PC-3 (cell line): Measurements from ENCODE around the gene UBAP2. TPM values are rescaled to one million over a fixed set of nuclear protein-coding genes. Genes with fewer than 3 reads are reported as not detected.

Source experiments
- ATAC-seq: fragments of 200-7000 bp; cut with Tn5 transposase; 2 replicates; pipeline ENCODE4 v1.9.1; 2020; ENCODE audit warnings: mild to moderate bottlenecking, moderate library complexity
- BruUV-seq: library from RNA; stranded (reverse); fragments of 400-500 nt; replicated peaks from 2 replicates; lab custom pipeline; 2021; lab: Mats Ljungman, UMichigan
- CTCF ChIA-PET: fragments of 300-600 bp; sonication (Branson Sonifier 250); formaldehyde crosslinking; loops from one replicate; lab custom pipeline; 2022; ENCODE audit warnings: antibody characterized with exemption; lab: Charles Lee
- POLR2A ChIA-PET: fragments of 300-600 bp; sonication (Branson Sonifier 250); formaldehyde crosslinking; loops from one replicate; lab custom pipeline; 2022; ENCODE audit warnings: antibody characterized with exemption; ENCODE audit not compliant: unreplicated experiment; lab: Charles Lee
- DNase-seq: peaks from one replicate; pipeline ENCODE4 v3.0.0-alpha.2; 2015
- H2AFZ ChIP-seq: fragments of 300-600 bp; sonication (generic); 2 replicates; pipeline ENCODE4 v1.6.0; 2016; ENCODE audit warnings: antibody characterized with exemption, low read length
- H3F3A ChIP-seq: fragments of 300-600 bp; sonication (generic); one replicate; pipeline ENCODE4 v1.6.0; 2017; ENCODE audit warnings: antibody characterized with exemption, low read length, control low read depth, mild to moderate bottlenecking; ENCODE audit not compliant: unreplicated experiment
- H3K27ac ChIP-seq: fragments of 300-600 bp; sonication (generic); 2 replicates; pipeline ENCODE4 v1.5.1; 2016; ENCODE audit warnings: mild to moderate bottlenecking, low read length
- H3K27me3 ChIP-seq: fragments of 300-600 bp; sonication (generic); 2 replicates; pipeline ENCODE4 v1.6.1; 2016; ENCODE audit warnings: low read length, mixed read lengths
- H3K36me3 ChIP-seq: fragments of 300-600 bp; sonication (generic); 2 replicates; pipeline ENCODE4 v1.6.1; 2016; ENCODE audit warnings: low read depth, mixed run types, low read length, mixed read lengths
- H3K4me1 ChIP-seq: fragments of 300-600 bp; sonication (generic); 2 replicates; pipeline ENCODE4 v1.5.1; 2016; ENCODE audit warnings: low read length; ENCODE audit not compliant: insufficient read depth
- H3K4me2 ChIP-seq: fragments of 300-600 bp; sonication (generic); 2 replicates; pipeline ENCODE4 v1.6.0; 2016; ENCODE audit warnings: low read length
- H3K4me3 ChIP-seq: fragments of 300-600 bp; sonication (generic); 2 replicates; pipeline ENCODE4 v1.5.1; 2016; ENCODE audit warnings: mild to moderate bottlenecking, low read length, mixed read lengths
- H3K79me2 ChIP-seq: fragments of 300-600 bp; sonication (generic); 2 replicates; pipeline ENCODE4 v1.6.1; 2017; ENCODE audit warnings: low read length, mixed read lengths
- H3K9ac ChIP-seq: fragments of 300-600 bp; sonication (generic); 2 replicates; pipeline ENCODE4 v1.6.0; 2016; ENCODE audit warnings: mild to moderate bottlenecking, low read length
- H3K9me2 ChIP-seq: fragments of 300-600 bp; sonication (generic); replicated peaks from 2 replicates; pipeline ENCODE4 v1.6.1; 2016; ENCODE audit warnings: mixed run types, low read length, mixed read lengths
- H3K9me3 ChIP-seq: fragments of 300-600 bp; sonication (generic); 2 replicates; pipeline ENCODE4 v1.6.1; 2016; ENCODE audit warnings: low read length, mixed read lengths
- H4K20me1 ChIP-seq: fragments of 300-600 bp; sonication (generic); 2 replicates; pipeline ENCODE4 v1.6.1; 2016; ENCODE audit warnings: low read length, mixed read lengths
- EZH2 ChIP-seq: fragments of 300-600 bp; sonication (generic); IDR thresholded peaks from one replicate; pipeline ENCODE4 v1.6.1; 2017; ENCODE audit warnings: antibody characterized with exemption, mild to moderate bottlenecking, low read length; ENCODE audit not compliant: unreplicated experiment
- EZH2phosphoT487 ChIP-seq: fragments of 300-600 bp; sonication (generic); IDR thresholded peaks from 2 replicates; pipeline ENCODE4 v1.6.1; 2018; ENCODE audit warnings: mild to moderate bottlenecking, antibody characterized with exemption, low read length, borderline replicate concordance
- intact Hi-C: fragments of 100-400 bp; cut with micrococcal nuclease; formaldehyde crosslinking; loops from 2 replicates; pipeline ENCODE4 v1.9.0; 2023
- total RNA-seq: library from RNA; depleted of rRNA; stranded (reverse); fragments of >200 nt; gene quantifications from 2 replicates; pipeline ENCODE4 v1.2.3, GENCODE V29; 2014
- TF ChIP-seq, protein P1 (sequence below): fragments of 300-600 bp; sonication (generic); conservative IDR thresholded peaks from 2 replicates; pipeline ENCODE4 v1.5.1; 2017; ENCODE audit warnings: antibody characterized with exemption, low read depth, mild to moderate bottlenecking, low read length

Gene UBAP2
- total RNA-seq, 1 experiment from 2014 or later: 12.6 TPM

DNA sequence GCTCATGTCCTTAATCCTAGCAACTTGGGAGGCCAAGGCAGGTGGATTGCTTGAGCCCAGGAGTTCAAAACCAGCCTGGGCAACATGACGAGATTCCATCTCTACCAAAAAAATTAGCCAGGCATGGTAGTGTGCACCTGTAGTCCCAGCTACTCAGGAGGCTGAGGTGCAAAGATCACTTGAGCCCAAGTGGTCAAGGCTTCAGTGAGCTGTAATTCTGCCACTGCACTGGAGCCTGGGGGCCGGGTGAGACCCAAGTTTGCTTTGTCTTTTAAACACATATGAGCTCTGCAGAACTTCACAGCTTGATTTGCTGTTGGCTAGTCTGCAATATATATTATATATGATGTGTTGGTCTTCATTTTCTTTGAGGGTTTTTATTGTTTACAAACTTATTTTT is 141.9 kb downstream of the UBAP2 start:
- intact Hi-C loops: no loop called here
- no TSS peak for BruUV-seq
- Histone ChIP-seq H4K20me1 (peaks cover 15% of the 10 kb centered on the region; the same call in 1 of the 2 replicates), H3K4me1 (no peaks in the 10 kb centered on the region), H3K4me3 (no peak overlapping the region), H3K79me2 (peaks cover 70% of the 10 kb centered on the region), H2AFZ (no peak overlapping the region), H3F3A (peaks cover 3% of the 10 kb centered on the region), H3K27ac (no peak overlapping the region), H3K9ac (no peak overlapping the region), H3K36me3 (no peaks in the 10 kb centered on the region; the same call in 1 of the 2 replicates), H3K9me3 (no peaks in the 10 kb centered on the region), H3K9me2 (no peaks in the 10 kb centered on the region), H3K27me3 (no peaks in the 10 kb centered on the region), H3K4me2 (no peak overlapping the region)
- DNase-seq: no peak
- TF ChIP-seq, protein P1, sequence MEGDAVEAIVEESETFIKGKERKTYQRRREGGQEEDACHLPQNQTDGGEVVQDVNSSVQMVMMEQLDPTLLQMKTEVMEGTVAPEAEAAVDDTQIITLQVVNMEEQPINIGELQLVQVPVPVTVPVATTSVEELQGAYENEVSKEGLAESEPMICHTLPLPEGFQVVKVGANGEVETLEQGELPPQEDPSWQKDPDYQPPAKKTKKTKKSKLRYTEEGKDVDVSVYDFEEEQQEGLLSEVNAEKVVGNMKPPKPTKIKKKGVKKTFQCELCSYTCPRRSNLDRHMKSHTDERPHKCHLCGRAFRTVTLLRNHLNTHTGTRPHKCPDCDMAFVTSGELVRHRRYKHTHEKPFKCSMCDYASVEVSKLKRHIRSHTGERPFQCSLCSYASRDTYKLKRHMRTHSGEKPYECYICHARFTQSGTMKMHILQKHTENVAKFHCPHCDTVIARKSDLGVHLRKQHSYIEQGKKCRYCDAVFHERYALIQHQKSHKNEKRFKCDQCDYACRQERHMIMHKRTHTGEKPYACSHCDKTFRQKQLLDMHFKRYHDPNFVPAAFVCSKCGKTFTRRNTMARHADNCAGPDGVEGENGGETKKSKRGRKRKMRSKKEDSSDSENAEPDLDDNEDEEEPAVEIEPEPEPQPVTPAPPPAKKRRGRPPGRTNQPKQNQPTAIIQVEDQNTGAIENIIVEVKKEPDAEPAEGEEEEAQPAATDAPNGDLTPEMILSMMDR: no peak
- POLR2A ChIA-PET: no interaction called here
- CTCF ChIA-PET: no interaction called here
- ATAC-seq: no peak

DNA sequence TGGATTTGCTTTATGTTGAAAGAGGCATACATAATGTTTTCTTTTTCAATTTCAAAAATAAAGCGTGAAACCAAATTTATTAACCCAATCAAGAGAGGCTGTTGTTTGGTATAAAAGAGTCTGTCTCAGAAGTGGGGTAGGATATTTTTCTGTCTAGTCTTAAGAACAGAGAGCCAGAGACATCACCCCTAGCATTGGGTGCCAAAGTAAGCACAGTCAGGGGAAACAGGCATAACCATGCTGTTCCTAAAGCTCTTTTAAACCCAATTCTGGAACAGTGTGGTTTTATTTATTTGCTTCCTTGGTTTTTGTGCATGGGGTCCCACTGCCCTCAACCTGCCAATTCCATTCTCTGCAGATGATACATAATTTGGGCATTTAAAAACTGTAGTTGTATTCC is 143.6 kb downstream of the UBAP2 start:
- H4K20me1 ChIP-seq: peaks cover 15% of the 10 kb centered on the region; the same call in 1 of the 2 replicates
- BruUV-seq: no TSS peak
- H3K36me3 ChIP-seq: peaks cover 8% of the 10 kb centered on the region; the same call in 1 of the 2 replicates
- CTCF ChIA-PET: no interaction called here
- TF ChIP-seq EZH2 (no peak), EZH2phosphoT487 (no peak)
- TF ChIP-seq, protein P1: no peak
- H3K79me2 ChIP-seq: peaks cover 65% of the 10 kb centered on the region
- H3K27ac ChIP-seq: no peak overlapping the region
- no peak overlapping the region for H3K4me3 ChIP-seq
- H3F3A ChIP-seq: no peaks in the 10 kb centered on the region
- H3K27me3 ChIP-seq: no peaks in the 10 kb centered on the region
- H3K9me3 ChIP-seq: no peaks in the 10 kb centered on the region
- intact Hi-C loops: no loop called here
- H3K4me1 ChIP-seq: no peaks in the 10 kb centered on the region
- H2AFZ ChIP-seq: no peak overlapping the region
- ATAC-seq (no peak), DNase-seq (no peak)
- POLR2A ChIA-PET: no interaction called here
- H3K4me2 ChIP-seq: no peak overlapping the region
- no peaks in the 10 kb centered on the region for H3K9me2 ChIP-seq
- H3K9ac ChIP-seq: no peak overlapping the region

DNA sequence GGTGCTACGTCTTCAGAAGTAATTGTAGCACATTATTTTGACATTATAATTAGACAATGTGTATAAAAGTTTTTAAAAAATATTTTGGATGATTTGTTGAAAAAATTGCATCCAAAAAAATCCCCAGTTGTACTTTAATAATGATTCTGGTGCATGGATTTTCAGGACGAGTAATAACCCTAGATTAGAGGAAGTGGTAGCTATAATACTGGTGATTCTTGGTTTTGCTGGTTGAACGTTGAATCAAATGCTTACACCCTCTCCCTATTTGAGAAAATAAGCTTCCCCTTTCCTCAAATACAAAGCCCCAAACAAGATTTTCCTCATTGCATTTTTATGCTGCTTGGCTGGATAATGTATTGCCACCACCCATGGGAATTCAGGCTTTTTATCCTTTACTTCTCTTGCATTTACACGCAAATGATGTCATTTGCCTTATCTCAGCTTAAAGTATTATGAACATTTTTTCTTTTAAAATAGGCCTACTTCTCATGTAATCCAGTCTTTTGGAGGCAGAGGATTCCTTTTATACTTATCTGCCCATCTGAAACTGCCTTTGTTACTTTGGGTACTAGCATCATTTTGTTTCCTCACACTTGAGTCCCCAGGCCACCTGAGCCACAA is 145.4 kb downstream of the UBAP2 start:
- Histone ChIP-seq H3K4me3 (no peak overlapping the region), H3K9ac (no peak overlapping the region), H3K79me2 (peaks cover 56% of the 10 kb centered on the region), H2AFZ (no peak overlapping the region), H3K9me2 (no peaks in the 10 kb centered on the region), H3K4me1 (no peaks in the 10 kb centered on the region), H3K27ac (no peak overlapping the region), H3K27me3 (no peaks in the 10 kb centered on the region), H3K9me3 (no peaks in the 10 kb centered on the region), H4K20me1 (peaks cover 17% of the 10 kb centered on the region; the same call in 1 of the 2 replicates), H3F3A (no peaks in the 10 kb centered on the region), H3K4me2 (no peak overlapping the region), H3K36me3 (peaks cover 8% of the 10 kb centered on the region; the same call in 1 of the 2 replicates)
- ChIA-PET POLR2A (no interaction called here), CTCF (no interaction called here)
- no TSS peak for BruUV-seq
- DNase-seq (no peak), ATAC-seq (no peak)
- intact Hi-C loops: no loop called here
- no peak for TF ChIP-seq EZH2
- TF ChIP-seq, protein P1: no peak
- TF ChIP-seq EZH2phosphoT487: no peak
